DMS 273 treated with DMSO at 0.1 percent for 48 hours (cell line): ENCODE measurements around the gene PATJ.
"Not testable (repeated sequence)": the region's sequence is repeated elsewhere in the genome, so short reads cannot be mapped to it uniquely, and the experiment has no call there.

Source experiments
- DNase-seq: peaks from one replicate; lab custom pipeline; 2025; lab: John Stamatoyannopoulos, UW

Gene PATJ

DNA sequence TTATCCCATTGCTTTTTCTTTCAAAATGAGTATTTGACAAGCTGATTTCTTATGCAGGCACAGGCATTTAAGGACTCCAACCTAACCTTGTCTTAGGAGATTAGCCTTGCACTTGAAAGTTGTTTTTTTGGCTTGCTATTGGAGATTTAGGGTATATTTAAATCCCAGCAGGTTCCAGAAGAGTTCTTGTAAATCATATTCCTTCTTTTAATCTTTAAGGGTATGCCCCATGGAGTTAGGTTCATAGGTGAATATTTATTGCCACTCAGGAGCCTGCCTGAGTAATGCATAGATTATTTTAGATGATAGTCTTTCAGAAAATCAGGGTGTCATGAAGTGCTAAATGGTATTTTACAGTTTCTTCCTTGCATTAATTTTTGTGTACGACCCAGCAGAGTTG lies 146.5 kb downstream of the PATJ start:
- DNase-seq = no peak

DNA sequence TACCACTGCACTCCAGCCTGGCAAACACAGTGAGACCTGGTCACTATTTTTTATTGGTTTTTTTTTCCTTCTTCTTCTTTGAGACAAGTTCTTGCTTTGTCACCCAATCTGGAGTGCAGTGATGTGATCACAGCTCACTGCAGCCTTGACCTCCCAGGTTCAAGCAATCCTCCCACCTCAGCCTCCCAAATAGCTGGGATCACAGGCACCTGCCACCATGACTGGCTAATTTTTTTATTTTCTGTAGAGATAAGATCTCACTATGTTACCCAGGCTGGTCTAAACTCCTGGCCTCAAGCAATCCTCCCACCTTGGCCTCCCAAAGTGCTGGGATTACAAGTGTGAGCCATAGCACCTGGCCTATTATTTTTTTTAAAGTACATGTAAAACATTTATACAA lies 148.2 kb downstream of the PATJ start:
- not testable (repeated sequence) for DNase-seq

DNA sequence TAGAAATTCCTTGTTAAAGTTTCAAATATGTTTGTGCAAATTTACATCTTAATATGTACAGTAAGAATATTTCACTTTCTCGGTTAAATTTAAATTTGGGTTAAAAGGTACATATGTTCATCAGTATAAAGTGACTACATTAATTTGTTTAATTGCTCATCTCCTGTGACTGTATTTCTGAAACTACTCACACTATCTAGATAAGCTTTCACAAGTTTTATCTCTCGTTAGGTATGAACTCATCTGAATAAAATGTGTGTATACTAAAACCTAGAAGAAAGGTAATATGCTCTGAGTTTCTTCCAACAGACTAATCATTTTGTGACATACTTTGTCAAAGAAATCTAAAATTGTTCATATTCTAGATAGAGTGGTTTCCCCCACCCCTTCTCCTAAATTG lies 150.7 kb downstream of the PATJ start:
- no peak for DNase-seq

DNA sequence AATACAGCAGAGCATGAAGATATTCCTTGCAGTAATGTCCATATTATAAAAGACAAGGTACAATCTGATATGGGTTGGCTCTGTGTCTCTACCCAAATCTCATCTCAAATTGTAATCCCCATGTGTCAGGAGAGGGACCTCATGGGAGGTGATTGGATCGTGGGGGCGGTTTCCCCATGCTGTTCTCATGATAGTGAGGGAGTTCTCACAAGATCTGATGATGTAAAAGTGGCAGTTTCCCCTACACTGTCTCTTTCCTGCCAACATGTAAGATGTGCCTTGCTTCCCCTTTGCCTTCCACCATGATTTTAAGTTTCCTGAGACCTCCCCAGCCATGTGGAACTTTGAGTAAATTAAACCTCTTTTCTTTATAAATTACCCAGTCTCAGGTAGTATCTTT lies 152.0 kb downstream of the PATJ start:
- not testable (repeated sequence) for DNase-seq

DNA sequence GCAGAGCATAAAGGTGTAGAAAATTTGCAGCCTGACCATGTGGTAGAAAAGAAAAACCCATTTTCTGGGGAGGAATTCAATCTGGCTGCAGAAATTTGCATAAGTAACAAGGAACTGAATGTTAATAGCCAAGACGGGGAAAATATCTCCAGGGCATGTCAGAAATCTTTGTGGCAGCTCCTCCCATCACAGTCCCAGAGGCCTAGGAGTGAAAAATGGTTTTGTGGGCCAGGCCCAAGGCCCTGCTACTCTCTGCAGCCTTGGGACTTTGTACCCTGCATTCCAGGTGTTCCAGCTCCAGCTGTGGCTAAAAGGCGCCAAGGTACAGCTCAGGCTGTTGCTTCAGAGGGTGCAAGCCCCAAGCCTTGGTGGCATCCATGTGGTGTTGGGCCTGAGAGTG lies 152.9 kb downstream of the PATJ start:
- no peak for DNase-seq

DNA sequence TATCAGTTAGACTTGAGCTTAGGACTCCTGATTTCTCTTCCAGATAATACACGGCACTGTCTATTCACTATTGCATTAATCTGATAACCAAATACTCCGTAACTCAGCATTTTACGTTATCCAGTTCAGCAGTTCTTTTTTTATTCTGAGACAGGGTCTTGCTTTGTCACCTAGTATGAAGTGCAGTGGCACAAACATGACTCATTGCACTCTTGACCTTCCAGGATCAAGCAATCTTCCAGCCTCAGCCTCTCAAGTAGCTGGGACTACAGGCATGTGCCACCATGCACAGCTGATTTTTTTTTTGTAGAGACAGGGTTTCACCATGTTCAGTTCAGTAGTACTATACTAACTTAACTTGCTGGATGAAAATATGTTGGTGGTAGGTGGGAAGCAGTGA lies 156.4 kb downstream of the PATJ start:
- DNase-seq = no peak

DNA sequence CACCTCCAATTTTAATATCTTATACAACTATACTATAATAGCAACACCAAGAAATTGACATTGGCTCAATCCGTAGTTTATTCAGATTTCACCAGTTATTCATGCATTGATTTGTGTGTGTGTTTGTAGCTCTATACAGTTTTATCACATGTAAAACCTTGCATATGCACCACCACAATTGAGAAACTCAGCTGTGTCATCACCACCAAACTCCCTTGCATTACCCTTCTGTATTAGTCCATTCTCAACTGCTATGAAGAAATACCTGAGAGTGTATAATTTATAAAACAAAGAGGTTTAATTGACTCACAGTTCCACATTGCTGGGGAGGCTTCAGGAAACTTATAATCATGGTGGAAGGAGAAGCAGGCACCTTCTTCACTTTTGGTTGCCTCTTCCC lies 162.1 kb downstream of the PATJ start:
- DNase-seq = no peak

DNA sequence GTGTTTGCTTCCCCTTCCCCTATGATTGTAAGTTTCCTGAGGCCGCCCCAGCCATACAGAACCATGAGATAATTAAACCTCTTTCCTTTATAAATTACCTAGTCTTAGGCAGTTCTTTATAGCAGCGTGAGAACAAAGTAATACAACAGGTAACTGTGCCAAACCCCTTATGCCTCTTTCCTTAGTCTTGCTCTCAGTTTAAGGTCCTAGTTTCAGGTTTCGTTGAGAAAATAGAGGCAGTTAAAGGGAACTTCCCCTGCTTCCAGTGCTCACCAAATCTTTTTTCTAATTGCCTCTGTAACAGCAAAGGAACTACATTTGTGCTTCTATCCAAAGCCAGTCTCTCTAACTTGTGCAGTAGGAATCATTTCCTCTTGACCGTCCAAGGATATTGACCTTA lies 164.8 kb downstream of the PATJ start:
- DNase-seq = no peak

DNA sequence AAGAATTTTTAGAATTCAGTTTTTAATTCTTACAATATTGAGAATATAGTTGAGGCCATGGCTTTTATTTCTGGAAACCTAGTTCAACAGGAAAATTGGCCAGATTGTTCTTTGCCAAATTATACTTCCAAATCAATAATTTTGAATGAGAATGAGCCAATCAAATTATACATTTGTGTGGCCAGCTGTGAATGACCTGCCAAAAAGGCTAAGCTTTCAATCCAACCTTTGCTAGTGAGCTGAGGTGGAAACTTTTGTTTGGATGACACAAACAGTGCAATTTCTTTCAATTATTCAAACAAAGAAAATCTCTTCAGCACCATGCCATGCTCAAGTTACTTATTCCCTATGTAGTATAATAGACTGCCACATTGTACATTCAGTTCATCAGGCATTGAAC lies 167.8 kb downstream of the PATJ start:
- no peak for DNase-seq

DNA sequence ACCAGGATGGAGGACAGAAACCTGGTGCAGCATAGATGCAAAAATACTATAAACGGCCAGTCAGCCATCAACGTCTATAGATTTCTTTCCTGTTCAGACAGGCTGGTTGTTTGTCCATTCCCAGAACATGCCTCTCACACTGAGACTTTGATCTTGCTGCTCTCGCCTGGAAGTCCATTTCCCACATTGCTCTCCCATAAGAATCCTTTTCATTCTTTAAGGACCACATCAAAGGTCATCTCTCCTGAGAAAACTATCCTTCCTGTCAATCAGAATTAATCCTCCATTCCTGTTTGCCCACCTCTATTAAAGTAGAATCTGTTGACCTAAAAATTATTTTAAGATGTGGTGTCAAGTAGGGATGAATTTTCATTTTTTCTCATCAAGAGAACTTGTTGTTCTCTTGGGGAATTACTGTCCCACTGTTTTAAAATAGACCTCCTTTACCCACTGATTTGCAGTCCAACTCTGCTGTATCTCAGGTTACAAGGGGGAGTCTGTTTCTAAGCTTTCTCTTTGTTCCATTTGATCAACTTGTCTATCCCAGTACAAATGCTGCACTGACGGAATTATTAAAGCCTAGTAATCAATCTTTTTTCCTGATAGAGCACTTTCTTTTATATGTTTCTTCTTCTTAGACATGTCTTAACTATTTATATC lies 172.7 kb downstream of the PATJ start:
- DNase-seq = no peak

DNA sequence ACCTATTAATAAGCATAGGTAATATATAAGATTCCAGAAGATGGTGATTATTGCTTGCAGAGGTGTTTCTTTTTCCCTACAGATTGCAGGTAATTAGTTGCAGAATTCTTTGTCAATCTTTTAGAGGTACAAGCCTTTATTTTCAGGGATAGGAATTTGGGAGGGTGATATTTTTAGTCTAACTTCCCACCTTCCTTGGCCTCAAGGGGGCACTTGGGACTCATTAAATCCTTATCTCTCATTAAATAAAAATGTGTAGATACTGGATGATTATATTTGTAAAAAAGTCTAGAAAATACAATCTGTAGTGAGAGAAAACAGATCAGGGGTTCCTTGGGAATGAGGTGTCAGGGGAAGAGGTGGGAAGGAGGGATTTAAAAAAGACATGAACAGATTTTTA lies 179.2 kb downstream of the PATJ start:
- no peak for DNase-seq

DNA sequence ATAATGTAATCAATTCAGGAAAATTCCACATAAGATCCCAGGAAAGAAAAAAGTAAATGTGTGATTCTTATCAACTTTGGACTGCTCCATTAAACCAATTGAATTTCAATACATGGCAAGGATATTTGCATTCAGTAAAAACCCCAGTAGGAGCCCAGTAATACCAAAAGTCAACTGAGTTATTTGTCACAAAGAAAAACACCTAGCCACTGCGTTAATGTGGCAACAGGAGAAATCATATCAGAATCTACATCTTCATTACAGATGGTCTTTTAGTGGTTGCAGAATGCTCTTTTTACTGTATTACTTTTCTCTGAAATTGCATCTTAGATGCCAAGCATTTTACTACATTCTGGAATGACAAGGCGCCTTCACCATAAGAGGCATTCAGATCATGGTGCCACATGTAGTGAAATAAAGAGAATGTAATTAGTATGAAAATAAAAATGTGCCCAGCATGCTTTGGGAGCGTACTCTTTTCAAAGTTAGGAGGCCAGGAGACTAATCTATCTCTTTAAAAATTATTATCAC lies 180.7 kb downstream of the PATJ start:
- no peak for DNase-seq

DNA sequence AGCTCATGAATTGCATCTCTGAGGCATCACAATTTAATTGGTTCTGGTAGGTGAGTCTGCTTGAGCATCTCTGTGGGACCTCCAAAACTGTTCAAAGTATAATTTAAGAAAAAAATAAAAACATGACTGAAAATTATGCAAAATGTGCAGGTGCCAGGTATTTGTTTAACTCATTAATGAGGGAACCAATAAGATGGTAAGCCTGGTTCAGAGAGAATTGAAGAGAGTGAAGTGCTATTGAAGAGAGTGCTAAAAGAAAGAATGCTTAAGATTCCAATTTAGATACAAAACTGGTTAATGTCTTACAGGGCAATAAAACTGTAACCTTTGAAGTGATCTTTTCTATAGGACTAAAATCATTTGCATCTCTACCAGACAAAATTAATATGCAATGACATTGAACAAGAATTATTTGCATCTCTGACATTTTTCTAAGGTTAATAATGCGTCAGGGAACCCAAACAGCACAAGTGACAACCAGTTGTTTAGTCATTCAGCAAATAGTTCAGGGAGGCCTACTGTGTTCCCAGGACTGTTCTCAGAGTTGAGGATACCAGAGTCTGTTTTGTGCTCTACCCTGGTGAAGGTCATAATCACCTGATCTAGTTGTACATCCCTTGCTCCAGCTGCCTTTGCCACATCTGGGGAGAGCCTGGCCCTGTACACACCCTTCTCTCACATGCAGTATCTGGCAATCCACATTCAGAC lies 183.5 kb downstream of the PATJ start:
- no peak for DNase-seq

DNA sequence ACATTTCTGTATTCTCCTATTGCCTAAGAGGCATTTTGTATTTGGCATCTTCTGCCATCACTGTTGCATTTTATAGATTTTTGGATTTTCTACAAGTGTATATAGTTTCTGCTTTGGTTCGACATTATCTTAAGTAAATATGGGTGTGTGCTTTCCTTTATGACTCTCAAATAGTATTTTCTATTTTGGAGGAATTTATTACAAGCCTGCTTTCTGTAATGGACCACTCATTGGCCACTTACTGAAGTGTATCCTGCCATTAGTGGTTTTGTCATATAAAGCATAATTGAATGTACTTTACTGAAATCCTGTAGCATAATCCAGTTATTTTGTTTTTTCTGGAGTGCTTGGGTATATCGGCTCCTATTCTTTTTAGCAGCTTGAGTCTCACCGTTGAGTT lies 184.3 kb downstream of the PATJ start:
- DNase-seq = no peak

DNA sequence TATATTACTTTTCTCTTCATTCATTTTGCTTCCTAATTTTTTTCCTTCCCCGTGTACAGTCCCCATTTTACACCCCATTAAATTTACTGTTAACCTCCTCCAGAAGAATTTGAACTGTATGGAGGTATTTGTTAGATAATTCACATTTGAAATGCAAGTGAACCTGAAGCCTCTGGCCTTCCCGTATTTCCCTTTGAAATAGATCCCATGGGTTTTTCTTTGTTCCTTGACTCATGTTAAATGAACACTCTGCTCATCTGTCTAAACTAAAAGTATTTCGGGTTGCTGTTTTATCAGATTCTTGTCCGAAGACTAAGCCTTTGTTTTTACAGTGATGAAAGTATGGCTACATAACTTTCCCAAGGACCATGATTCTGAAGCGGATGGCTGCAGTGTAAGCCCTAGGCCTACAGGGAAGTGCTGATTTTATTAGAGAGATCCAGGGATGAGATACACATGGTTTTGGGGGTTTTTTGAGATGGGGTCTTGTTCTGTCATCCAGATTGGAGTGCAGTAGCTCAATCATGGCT lies 187.9 kb downstream of the PATJ start:
- DNase-seq = no peak

DNA sequence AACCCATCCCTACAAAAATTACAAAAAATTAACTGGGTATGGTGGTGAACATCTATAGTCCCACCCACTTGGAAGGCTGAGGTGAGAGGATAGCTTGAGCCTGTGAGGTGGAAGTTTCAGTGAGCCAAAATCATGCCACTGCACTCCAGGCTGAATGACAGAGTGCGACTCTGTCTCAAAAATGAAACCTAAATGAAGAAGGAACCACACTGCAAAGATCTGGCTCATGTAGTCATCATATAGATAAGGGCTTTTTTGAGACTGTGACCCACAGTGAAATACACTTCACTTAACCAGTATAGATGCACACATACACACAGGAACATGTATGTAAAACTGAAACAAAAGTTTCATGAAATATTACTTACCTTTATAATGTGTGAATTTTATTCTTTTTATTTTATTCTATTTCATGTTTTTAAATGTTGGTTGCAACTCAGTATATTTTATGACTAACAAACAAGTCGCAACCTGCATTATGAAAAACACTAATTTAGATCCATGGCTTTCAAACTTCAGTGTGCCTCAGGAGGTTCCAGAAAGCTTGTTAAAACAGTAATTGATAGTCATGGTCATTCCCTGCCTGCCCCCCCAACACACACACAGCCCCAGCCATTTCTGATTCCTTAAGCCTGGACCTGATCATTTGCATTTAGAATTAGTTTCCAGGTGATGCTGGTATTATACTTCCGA lies 189.5 kb downstream of the PATJ start:
- no peak for DNase-seq

DNA sequence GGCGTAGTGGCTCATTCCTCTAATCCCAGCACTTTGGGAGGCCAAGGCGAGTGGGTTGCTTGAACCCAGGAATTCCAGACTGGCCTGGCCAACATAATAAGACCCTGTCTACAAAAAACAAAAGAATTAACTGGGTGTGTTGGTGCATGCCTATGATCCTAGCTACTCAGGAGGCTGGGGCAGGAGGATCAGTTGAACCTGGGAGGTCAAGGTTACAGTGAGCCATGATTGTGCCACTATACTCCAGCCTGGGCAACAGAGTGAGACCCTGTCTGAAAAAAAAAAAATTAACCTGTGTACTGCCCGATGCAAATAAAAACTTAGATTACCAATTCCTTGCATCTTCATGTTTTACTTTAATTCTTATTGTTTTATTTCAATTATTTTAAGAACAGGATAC lies 193.2 kb downstream of the PATJ start:
- no peak for DNase-seq

DNA sequence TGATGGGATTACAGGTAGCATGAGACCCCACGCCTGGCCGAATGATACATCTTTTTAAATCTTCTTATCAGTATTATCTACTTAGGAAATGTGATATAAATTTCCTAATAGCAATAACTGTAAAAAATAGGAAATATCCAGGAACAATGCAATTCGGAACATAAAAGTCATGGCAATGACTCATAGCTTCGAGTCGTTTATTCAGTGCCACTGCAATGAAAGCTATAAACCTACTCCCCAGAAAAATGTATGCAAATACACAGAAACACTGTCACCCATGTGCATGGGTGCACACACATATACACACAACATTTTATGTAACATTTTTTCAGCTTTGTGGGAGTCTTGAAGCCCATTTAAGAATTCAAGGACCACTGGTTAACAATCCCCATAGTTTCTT lies 194.6 kb downstream of the PATJ start:
- no peak for DNase-seq

DNA sequence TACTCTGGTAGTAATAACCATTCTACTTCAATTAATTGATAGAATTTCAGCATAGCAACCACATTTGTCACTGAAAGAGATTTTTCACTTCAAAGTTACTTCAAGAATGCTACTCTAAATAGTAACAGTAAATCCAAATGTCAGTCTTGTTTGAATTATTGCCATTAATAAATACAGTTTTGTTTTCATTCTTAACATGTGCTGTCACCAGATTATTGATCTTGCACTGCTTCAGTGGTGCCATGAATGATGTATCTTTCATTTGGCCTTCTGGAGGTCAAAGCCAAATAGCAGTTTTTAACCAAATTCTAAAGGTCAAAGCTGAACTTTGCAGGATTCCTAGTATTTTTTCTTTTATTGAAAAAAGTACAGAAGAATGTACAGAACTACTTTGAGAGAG lies 199.5 kb downstream of the PATJ start:
- DNase-seq = no peak

DNA sequence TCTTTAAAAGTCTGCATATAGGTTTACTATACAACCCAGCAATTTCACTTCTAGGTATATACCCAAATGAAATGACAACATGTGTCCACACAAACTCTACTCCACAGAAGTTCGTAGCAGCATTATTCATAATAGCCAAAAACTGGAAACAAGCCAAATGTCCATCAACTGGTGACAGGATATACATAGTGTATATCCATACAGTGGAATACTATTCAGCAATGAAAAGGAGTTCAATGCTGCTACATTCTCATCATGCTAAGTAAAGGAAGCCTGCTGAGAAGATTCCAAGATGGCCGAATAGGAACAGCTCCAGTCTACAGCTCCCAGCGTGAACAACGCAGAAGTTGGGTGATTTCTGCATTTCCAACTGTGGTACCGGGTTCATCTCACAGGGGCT lies 200.6 kb downstream of the PATJ start:
- no peak for DNase-seq

DNA sequence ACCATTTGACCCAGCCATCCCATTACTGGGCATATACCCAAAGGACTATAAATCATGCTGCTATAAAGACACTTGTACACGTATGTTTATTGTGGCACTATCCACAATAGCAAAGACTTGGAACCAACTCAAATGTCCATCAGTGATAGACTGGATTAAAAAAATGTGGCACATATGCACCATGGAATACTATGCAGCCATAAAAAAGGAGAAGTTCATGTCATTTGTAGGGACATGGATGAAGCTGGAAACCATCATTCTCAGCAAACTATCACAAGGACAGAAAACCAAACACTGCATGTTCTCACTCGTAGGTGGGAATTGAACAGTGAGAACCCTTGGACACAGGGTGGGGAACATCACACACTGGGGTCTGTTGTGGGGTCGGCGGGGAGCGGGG lies 206.4 kb downstream of the PATJ start:
- not testable (repeated sequence) for DNase-seq

DNA sequence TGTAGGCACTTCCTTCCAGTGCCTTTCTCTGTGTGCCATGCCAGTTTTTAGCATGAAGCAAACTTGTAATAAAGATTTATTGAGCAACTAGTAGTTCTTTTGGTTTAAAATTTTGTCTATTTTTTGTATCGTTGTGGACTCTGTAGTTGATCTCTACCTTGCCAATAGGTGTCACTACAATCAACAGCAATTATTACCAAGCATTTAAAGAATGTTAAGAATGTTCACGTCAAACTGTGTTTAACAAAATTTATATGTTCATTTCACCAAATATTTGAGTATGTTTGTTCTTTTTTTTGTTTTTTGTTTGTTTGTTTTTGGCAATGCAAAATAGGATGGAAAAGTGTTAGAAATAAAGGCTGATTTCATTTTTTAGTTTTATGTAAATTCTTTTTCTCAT lies 208.1 kb downstream of the PATJ start:
- DNase-seq = no peak
